ENCODE data around the gene TRIP10. TPM values are rescaled to one million over a fixed set of nuclear protein-coding genes. Genes with fewer than 3 reads are reported as not detected.

Gene TRIP10
- polyA plus RNA-seq, 1 experiment = 51.5 TPM

DNA sequence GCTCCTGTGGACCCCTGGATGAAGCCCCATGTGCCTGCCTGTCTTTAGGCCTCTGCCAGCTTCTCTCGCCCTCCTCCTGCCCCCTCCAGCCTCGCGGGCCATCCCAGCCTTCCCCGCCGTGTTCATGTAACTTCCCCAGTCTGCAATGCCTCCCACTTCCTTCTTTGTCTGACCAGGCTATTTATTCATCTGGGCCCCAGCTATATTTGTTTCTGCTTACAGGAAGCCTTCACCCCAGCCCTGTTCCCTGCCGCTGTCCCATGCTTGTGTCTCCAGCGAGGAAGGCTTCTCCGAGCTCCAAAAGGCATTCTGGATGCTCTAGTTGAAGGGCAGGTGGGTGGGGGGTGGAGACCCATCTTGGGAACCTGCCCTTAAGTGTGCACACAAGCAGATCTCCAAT is 11.1 kb upstream of the TRIP10 start:
- ChIA-PET CTCF (interaction anchor here (0.5 to 1.3 kb wide), 4 partner anchors 8 to 654 kb away, joined by 3 to 5 read pairs (median 4); partner anchors contain the start of gene GPR108), POLR2A (no interaction called here)
- no peaks in the 10 kb centered on the region for H3K27me3 ChIP-seq (ENCODE audit: control insufficient read depth, insufficient read depth, low read length)
- no peak for DNase-seq (ENCODE audit: low read depth)
- H3K4me3 ChIP-seq (ENCODE audit: low read depth, low read length) = no peak overlapping the region
- peaks cover 10% of the 10 kb centered on the region for H3K36me3 ChIP-seq (ENCODE audit: control insufficient read depth, insufficient read depth, low read length)
- TF ChIP-seq, protein P1, sequence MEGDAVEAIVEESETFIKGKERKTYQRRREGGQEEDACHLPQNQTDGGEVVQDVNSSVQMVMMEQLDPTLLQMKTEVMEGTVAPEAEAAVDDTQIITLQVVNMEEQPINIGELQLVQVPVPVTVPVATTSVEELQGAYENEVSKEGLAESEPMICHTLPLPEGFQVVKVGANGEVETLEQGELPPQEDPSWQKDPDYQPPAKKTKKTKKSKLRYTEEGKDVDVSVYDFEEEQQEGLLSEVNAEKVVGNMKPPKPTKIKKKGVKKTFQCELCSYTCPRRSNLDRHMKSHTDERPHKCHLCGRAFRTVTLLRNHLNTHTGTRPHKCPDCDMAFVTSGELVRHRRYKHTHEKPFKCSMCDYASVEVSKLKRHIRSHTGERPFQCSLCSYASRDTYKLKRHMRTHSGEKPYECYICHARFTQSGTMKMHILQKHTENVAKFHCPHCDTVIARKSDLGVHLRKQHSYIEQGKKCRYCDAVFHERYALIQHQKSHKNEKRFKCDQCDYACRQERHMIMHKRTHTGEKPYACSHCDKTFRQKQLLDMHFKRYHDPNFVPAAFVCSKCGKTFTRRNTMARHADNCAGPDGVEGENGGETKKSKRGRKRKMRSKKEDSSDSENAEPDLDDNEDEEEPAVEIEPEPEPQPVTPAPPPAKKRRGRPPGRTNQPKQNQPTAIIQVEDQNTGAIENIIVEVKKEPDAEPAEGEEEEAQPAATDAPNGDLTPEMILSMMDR (IDR thresholded peaks at IDR 0.05; ENCODE audit: insufficient read depth, low read depth, low read length) = no peak

DNA sequence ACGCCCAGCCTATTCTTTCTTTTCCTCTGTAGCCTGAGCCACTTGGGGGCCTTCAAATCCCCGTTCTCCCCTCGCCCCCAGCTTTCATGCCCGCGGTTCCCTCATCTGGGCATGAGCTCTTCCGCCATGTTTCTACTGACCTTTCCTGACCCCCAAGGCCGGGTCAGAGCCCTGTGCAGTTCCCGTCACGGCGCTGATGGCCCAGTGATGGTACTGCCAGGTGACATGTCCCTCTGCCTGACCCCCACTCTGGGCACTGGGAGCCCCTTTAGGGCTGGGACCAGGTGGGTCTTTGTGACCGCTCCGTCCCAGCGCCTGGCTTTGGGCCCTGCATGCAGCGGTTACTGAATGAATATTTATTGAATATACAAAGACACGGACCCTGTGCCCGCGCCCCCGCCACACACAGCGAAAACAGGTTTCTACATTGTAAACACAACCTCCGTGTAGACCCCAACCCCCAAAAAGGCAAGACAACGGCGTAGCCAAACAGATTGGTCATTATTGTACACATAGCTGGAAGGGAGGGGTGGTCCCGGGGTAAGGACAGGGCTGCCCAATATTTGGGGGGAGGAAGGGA is 9.8 kb upstream of the TRIP10 start:
- H3K4me3 ChIP-seq (ENCODE audit: low read depth, low read length) = no peak overlapping the region
- no peaks in the 10 kb centered on the region for H3K27me3 ChIP-seq (ENCODE audit: control insufficient read depth, insufficient read depth, low read length)
- ChIA-PET POLR2A (no interaction called here), CTCF (interaction anchor here (1.3 kb wide), 1 partner anchor 8 kb away, joined by 4 read pairs; the partner anchor contains the start of gene GPR108)
- TF ChIP-seq, protein P1 (IDR thresholded peaks at IDR 0.05; ENCODE audit: insufficient read depth, low read depth, low read length) = no peak
- no peak for DNase-seq (ENCODE audit: low read depth)
- H3K36me3 ChIP-seq (ENCODE audit: control insufficient read depth, insufficient read depth, low read length) = peaks cover 13% of the 10 kb centered on the region

DNA sequence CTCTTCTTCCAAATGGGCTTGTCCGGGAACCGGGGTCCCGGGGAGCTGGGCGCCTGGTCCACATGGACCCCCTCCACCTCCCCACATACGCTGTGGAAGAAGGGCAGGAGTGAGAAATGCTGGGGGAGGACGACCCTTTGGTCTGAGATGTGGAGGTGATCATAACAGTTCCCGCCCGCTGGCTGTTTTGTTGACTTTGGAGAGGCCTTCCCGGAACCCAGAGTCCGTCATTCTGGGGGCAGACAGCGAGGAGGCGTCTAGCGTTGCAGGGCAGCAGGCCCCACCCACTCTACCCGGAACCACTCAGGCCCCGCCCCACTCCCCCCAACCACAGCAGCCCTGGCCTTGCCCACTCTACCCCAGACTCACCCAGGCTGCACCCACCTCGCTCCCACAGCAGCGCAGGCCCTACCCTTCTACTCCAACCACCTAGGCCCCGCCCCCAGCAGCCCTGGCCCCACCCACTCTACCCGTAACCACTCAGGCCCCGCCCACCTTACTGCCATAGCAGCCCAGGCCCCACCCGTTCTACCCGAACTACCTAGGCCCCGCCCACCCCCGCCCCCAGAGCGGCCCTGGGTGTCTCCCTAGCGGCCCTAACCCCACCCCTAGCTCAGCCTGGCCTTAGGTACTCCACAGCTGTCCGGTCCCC is 9.2 kb upstream of the TRIP10 start:
- CTCF ChIA-PET = no interaction called here
- no peak overlapping the region for H3K4me3 ChIP-seq (ENCODE audit: low read depth, low read length)
- no peaks in the 10 kb centered on the region for H3K27me3 ChIP-seq (ENCODE audit: control insufficient read depth, insufficient read depth, low read length)
- POLR2A ChIA-PET = no interaction called here
- H3K36me3 ChIP-seq (ENCODE audit: control insufficient read depth, insufficient read depth, low read length) = peaks cover 13% of the 10 kb centered on the region
- DNase-seq (ENCODE audit: low read depth) = no peak
- TF ChIP-seq, protein P1 (IDR thresholded peaks at IDR 0.05; ENCODE audit: insufficient read depth, low read depth, low read length) = no peak

DNA sequence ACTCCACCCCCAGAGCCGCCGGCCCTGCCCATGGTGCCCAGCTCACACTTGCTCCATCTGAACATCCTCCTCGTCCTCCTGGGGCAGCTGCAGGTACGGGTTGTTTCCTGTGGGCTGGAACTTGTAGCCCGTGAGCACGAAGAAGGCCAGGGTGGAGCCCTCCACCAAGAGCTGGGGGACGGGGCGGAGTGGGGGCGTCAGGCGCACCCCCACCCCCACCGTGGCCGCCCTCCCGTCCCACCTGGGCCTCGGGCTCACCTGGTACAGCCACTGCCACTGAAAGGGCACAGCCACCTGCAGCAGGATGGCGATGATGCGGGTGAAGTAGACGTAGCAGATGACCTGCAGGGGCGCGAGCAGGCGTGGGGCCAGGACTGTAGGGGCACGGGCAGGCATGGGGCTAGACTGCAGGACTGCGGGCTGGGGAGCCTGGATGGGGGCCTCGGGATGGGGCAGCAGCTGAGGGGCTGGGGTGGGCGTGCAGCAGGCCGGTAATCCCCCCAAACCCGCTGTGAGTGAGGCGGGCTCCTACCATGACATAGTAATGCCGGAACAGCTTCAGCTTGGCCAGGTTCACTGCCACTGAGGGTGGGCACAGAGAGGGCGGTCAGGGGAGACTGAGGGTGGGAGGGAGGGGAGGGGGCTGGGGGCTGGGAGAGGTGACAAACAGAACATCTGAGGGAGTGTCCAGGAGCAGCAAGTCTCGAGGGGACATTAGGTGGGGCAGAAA is 8.4 kb upstream of the TRIP10 start:
- ChIA-PET POLR2A (no interaction called here), CTCF (no interaction called here)
- H3K27me3 ChIP-seq (ENCODE audit: control insufficient read depth, insufficient read depth, low read length) = no peaks in the 10 kb centered on the region
- H3K4me3 ChIP-seq (ENCODE audit: low read depth, low read length) = no peak overlapping the region
- DNase-seq (ENCODE audit: low read depth) = no peak
- peaks cover 13% of the 10 kb centered on the region for H3K36me3 ChIP-seq (ENCODE audit: control insufficient read depth, insufficient read depth, low read length)
- TF ChIP-seq, protein P1 (IDR thresholded peaks at IDR 0.05; ENCODE audit: insufficient read depth, low read depth, low read length) = no peak

DNA sequence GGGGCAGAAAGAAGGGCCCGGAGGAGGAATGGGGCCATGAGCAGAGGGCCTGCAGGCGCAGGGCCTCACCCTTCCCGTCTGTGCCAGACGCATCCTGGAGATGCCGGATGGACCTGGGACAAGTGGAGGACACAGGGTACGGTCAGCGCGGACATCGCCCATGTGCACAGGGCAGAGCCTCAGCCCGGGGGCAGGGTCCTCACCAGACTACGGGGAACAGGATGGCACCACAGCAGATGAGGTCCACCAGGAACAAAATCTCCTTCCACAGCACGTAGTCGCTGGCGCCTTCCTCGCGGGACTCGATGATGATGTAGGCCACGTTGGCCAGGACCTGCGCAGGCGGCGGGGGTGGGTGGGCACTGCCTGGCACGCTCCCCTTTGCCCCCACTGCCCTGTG is 7.7 kb upstream of the TRIP10 start:
- TF ChIP-seq, protein P1 (IDR thresholded peaks at IDR 0.05; ENCODE audit: insufficient read depth, low read depth, low read length) = no peak
- ChIA-PET CTCF (no interaction called here), POLR2A (no interaction called here)
- H3K4me3 ChIP-seq (ENCODE audit: low read depth, low read length) = no peak overlapping the region
- no peak for DNase-seq (ENCODE audit: low read depth)
- H3K27me3 ChIP-seq (ENCODE audit: control insufficient read depth, insufficient read depth, low read length) = no peaks in the 10 kb centered on the region
- H3K36me3 ChIP-seq (ENCODE audit: control insufficient read depth, insufficient read depth, low read length) = peaks cover 13% of the 10 kb centered on the region

Data from BJ (cell line).